Fibroblast of skin of scalp (primary cell): ENCODE measurements around the gene IHH.
A peak's percentile ranks its signal among the peaks of the same experiment; 100 is the strongest.

ENCODE experiments used
- DNase-seq: peaks from one replicate; pipeline ENCODE4 v3.0.0-alpha.2; 2013

IHH gene

GRCh38 chr2:219073413-219074129 lies 12.8 kb upstream of the IHH start:
- DNase-seq, result peak; percentile 52

- no peak for DNase-seq
Measured at GRCh38 chr2:219072741-219073250, 12.1 kb upstream of the IHH start.

- DNase-seq, result no peak
Measured at GRCh38 chr2:219071131-219071816, 10.6 kb upstream of the IHH start.

- DNase-seq, result no peak
Measured at GRCh38 chr2:219065484-219065883, 4.8 kb upstream of the IHH start.

GRCh38 chr2:219062081-219062480 lies 1.4 kb upstream of the IHH start:
- no peak for DNase-seq

- no peak for DNase-seq
Measured at GRCh38 chr2:219059725-219060682, 717 bp downstream of the IHH start.

- DNase-seq, result no peak
Measured at GRCh38 chr2:219059375-219059724, 1.4 kb downstream of the IHH start.

GRCh38 chr2:219058541-219059374 lies 2.0 kb downstream of the IHH start:
- no peak for DNase-seq

GRCh38 chr2:219057709-219058540 lies 2.8 kb downstream of the IHH start:
- DNase-seq, result peak; percentile 56

GRCh38 chr2:219056896-219057708 lies 3.6 kb downstream of the IHH start:
- no peak for DNase-seq

GRCh38 chr2:219056176-219056895 lies 4.4 kb downstream of the IHH start:
- no peak for DNase-seq

- no peak for DNase-seq
Measured at GRCh38 chr2:219054956-219055903, 5.5 kb downstream of the IHH start.

- DNase-seq, result no peak
Measured at GRCh38 chr2:219049282-219049681, 11.4 kb downstream of the IHH start.

GRCh38 chr2:219045937-219046550 lies 14.7 kb downstream of the IHH start:
- peak; percentile 37 for DNase-seq

- no peak for DNase-seq
Measured at GRCh38 chr2:219042750-219043149, 18.0 kb downstream of the IHH start.

GRCh38 chr2:219042157-219042556 lies 18.6 kb downstream of the IHH start:
- DNase-seq, result no peak

GRCh38 chr2:219041252-219041651 lies 19.5 kb downstream of the IHH start, which contains the start of gene CFAP65:
Gene CFAP65 (minus strand): TSS chr2:219041516. CDS start chr2:219039048, 2,468 bp downstream.
- peak; percentile 51 for DNase-seq

- DNase-seq, result no peak
Measured at GRCh38 chr2:219038600-219038999, 22.1 kb downstream of the IHH start.
